OCI-LY3 (cell line): ENCODE results near the gene TRMT10A.

Experiments used
- H2AFZ ChIP-seq: fragments of 200-600, 300-600 bp; shearing (Covaris generic); 2 replicates; pipeline ENCODE4 v1.6.0; 2014; ENCODE audit warnings: antibody characterized with exemption, low read depth, low read length
- H3K27ac ChIP-seq: fragments of 200-600, 300-600 bp; sonication (generic); 2 replicates; pipeline ENCODE4 v1.5.1; 2014; ENCODE audit warnings: mild to moderate bottlenecking, low read length, moderate library complexity, mixed read lengths
- H3K27me3 ChIP-seq: fragments of 200-600, 300-600 bp; sonication (generic); 2 replicates; pipeline ENCODE4 v1.6.1; 2014; ENCODE audit warnings: low read depth, low read length, mixed read lengths
- H3K36me3 ChIP-seq: fragments of 200-600, 300-600 bp; sonication (generic); replicated peaks from 2 replicates; pipeline ENCODE3; 2014; ENCODE audit warnings: low read depth, low read length, mixed read lengths
- H3K4me1 ChIP-seq: fragments of 300-600, 200-600 bp; sonication (generic); 2 replicates; pipeline ENCODE4 v1.6.1; 2014; ENCODE audit warnings: low read length, mixed read lengths
- H3K4me2 ChIP-seq: fragments of 200-600, 300-600 bp; sonication (generic); 2 replicates; pipeline ENCODE4 v1.6.1; 2014; ENCODE audit warnings: low read length, mixed read lengths
- H3K4me3 ChIP-seq: fragments of 300-600, 200-600 bp; sonication (generic); 2 replicates; pipeline ENCODE4 v1.5.1; 2014; ENCODE audit warnings: antibody characterized with exemption, mild to moderate bottlenecking, low read length, moderate library complexity
- H3K79me2 ChIP-seq: fragments of 300-600, 200-600 bp; shearing (Covaris generic); 2 replicates; pipeline ENCODE4 v1.6.1; 2014; ENCODE audit warnings: mild to moderate bottlenecking, low read length, mixed read lengths
- H3K9ac ChIP-seq: fragments of 300-600, 200-600 bp; shearing (Covaris generic); 2 replicates; pipeline ENCODE4 v1.6.0; 2014; ENCODE audit warnings: mild to moderate bottlenecking, low read length, moderate library complexity
- H3K9me3 ChIP-seq: fragments of 200-600, 300-600 bp; shearing (Covaris generic); 2 replicates; pipeline ENCODE4 v1.6.1; 2014; ENCODE audit warnings: low read length, mixed read lengths; ENCODE audit not compliant: insufficient read depth
- H4K20me1 ChIP-seq: fragments of 200-600, 300-600 bp; sonication (generic); 2 replicates; pipeline ENCODE4 v1.6.1; 2016; ENCODE audit warnings: low read length, mixed read lengths; ENCODE audit not compliant: insufficient read depth
- CTCF ChIP-seq: fragments of 200-600, 300-600 bp; sonication (generic); IDR thresholded peaks from 2 replicates; pipeline ENCODE4 v1.5.1; 2014; ENCODE audit warnings: antibody characterized with exemption, low read length, low read depth
- EZH2phosphoT487 ChIP-seq: fragments of 200-600 bp; shearing (Covaris generic); IDR thresholded peaks from 2 replicates; pipeline ENCODE4 v1.6.1; 2018; ENCODE audit warnings: antibody characterized with exemption, mixed run types, low read depth

Gene TRMT10A

DNA sequence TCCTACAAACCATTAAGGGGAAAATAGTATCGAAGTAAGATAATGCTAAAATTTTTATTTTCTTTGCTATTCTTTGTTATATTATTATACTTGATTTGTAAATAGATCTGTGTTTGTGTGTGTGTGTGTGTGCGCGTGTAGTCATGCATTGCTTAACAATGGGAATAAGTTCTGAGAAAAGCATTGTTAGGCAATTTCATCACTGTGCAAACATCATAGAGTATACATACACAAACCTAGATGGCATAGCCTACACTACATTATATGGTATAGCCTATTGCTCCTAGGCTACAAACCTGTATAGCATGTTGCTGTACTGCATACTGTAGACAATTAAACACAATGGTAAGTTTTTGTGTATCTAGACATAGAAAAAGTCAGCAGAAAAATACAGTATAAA is 27.9 kb upstream of the TRMT10A start:
- Histone ChIP-seq H3K4me1 (peaks cover 4% of the 10 kb centered on the region; the same call in 1 of the 2 replicates), H3K4me3 (no peak overlapping the region), H3K36me3 (no peaks in the 10 kb centered on the region), H4K20me1 (no peaks in the 10 kb centered on the region), H3K27ac (no peak overlapping the region), H3K9me3 (no peaks in the 10 kb centered on the region), H3K79me2 (no peaks in the 10 kb centered on the region), H3K9ac (no peak overlapping the region), H2AFZ (no peak overlapping the region), H3K27me3 (no peaks in the 10 kb centered on the region), H3K4me2 (no peak overlapping the region)
- TF ChIP-seq CTCF (no peak), EZH2phosphoT487 (no peak)

GRCh38 chr4:99587803-99588202 is 24.0 kb upstream of the TRMT10A start:
- H3K27ac ChIP-seq: no peak overlapping the region
- TF ChIP-seq EZH2phosphoT487: no peak
- no peak for TF ChIP-seq CTCF
- no peaks in the 10 kb centered on the region for H3K4me1 ChIP-seq
- no peak overlapping the region for H3K4me3 ChIP-seq
- no peaks in the 10 kb centered on the region; the same call in 1 of the 2 replicates for H3K27me3 ChIP-seq
- H3K9me3 ChIP-seq: no peaks in the 10 kb centered on the region
- H2AFZ ChIP-seq: no peak overlapping the region
- no peak overlapping the region for H3K4me2 ChIP-seq
- H4K20me1 ChIP-seq: no peaks in the 10 kb centered on the region
- no peak overlapping the region for H3K9ac ChIP-seq
- H3K36me3 ChIP-seq: no peaks in the 10 kb centered on the region
- no peaks in the 10 kb centered on the region for H3K79me2 ChIP-seq

GRCh38 chr4:99587309-99587708 is 23.5 kb upstream of the TRMT10A start:
- no peak overlapping the region for H3K9ac ChIP-seq
- H2AFZ ChIP-seq: no peak overlapping the region
- no peaks in the 10 kb centered on the region for H3K9me3 ChIP-seq
- no peaks in the 10 kb centered on the region for H4K20me1 ChIP-seq
- H3K79me2 ChIP-seq: no peaks in the 10 kb centered on the region
- no peak overlapping the region for H3K4me3 ChIP-seq
- H3K4me1 ChIP-seq: no peaks in the 10 kb centered on the region
- H3K36me3 ChIP-seq: no peaks in the 10 kb centered on the region
- H3K27me3 ChIP-seq: no peaks in the 10 kb centered on the region; the same call in 1 of the 2 replicates
- TF ChIP-seq CTCF (no peak), EZH2phosphoT487 (no peak)
- no peak overlapping the region for H3K4me2 ChIP-seq
- H3K27ac ChIP-seq: no peak overlapping the region

DNA sequence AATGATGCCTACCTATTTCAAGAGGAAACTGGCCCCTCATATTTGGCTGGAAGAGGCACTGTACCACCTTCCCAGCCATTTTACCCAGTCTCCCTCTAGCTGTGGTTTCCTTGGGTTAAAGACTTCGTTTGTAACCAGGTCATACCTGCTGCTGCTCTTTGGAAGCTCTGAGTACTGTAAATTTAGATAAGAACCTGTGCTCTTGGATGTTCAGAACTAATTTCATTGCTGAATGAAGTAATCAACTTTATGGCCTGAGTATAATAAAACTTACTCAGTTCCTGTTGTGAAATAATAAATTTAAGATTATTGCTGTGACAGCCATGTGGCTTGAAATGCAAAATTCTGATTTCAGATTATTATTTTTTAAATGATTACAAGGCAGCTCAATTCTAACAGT is 23.0 kb upstream of the TRMT10A start:
- Histone ChIP-seq H4K20me1 (no peaks in the 10 kb centered on the region), H3K9me3 (no peaks in the 10 kb centered on the region), H3K27ac (no peak overlapping the region), H3K4me2 (no peak overlapping the region), H3K79me2 (no peaks in the 10 kb centered on the region), H3K27me3 (no peaks in the 10 kb centered on the region; the same call in 1 of the 2 replicates), H3K4me1 (no peaks in the 10 kb centered on the region), H3K36me3 (no peaks in the 10 kb centered on the region), H3K9ac (no peak overlapping the region), H2AFZ (no peak overlapping the region), H3K4me3 (no peak overlapping the region)
- TF ChIP-seq EZH2phosphoT487 (no peak), CTCF (no peak)
